Tibial nerve (tissue), 4 donors: ENCODE measurements around the gene SFT2D3. TPM values are rescaled to one million over a fixed set of nuclear protein-coding genes. Genes with fewer than 3 reads are reported as not detected.

Source experiments
- DNase-seq, 2 donors: peaks; one replicate each; pipeline ENCODE4 v3.0.0-alpha.2; 2019; ENCODE audit warnings: low spot score in 2 of 2
- H3K27ac ChIP-seq, 4 donors: fragments of 200-600 bp; sonication (generic) in 3 of 4; one replicate each; pipeline ENCODE4 v1.5.1; 2017 to 2019; ENCODE audit warnings: mild to moderate bottlenecking in 1 of 4
- H3K27me3 ChIP-seq, 2 donors: fragments of 200-600 bp; sonication (generic) in 1 of 2; one replicate each; pipeline versions ENCODE4 v1.5.1 to v1.6.0; 2017 to 2019
- H3K36me3 ChIP-seq, 3 donors: fragments of 200-600 bp; sonication (generic); one replicate each; pipeline ENCODE4 v1.5.1; 2018 to 2019
- H3K4me1 ChIP-seq, 4 donors: fragments of 200-600 bp; sonication (generic) in 3 of 4; one replicate each; pipeline ENCODE4 v1.5.1; 2017 to 2019
- H3K4me3 ChIP-seq, 4 donors: fragments of 200-600 bp; sonication (generic) in 3 of 4; one replicate each; pipeline ENCODE4 v1.5.1; 2017 to 2019; ENCODE audit warnings: mild to moderate bottlenecking in 1 of 4, moderate library complexity in 1 of 4
- H3K9me3 ChIP-seq, 4 donors: fragments of 200-600 bp; sonication (generic) in 3 of 4; one replicate each; pipeline ENCODE4 v1.5.1; 2017 to 2019
- CTCF ChIP-seq, 5 experiments: fragments of 200-600 bp in 3 of 5; fragments of 450-650 bp in 2 of 5; sonication (generic) in 3 of 5; IDR thresholded peaks; one replicate each; pipeline ENCODE4 v1.5.1; 2016 to 2019; ENCODE audit warnings: antibody characterized with exemption in 5 of 5, mild to moderate bottlenecking in 3 of 5, moderate library complexity in 2 of 5
- EP300 ChIP-seq, 2 donors: sonication (generic); formaldehyde crosslinking; IDR thresholded peaks; one replicate each; pipeline ENCODE4 v1.6.1; 2017; ENCODE audit warnings: antibody characterized with exemption in 2 of 2, mild to moderate bottlenecking in 1 of 2
- POLR2A ChIP-seq, 2 donors: fragments of 450-650 bp; IDR thresholded peaks; one replicate each; pipeline ENCODE4 v1.6.1; 2017; ENCODE audit warnings: antibody characterized with exemption in 2 of 2, mild to moderate bottlenecking in 2 of 2, moderate library complexity in 2 of 2
- WGBS, 2 donors: methylation state at CpG; one replicate each; pipeline ENCODE4 v1.1.5; 2018; 5-methylcytosine and 5-hydroxymethylcytosine counted together
- total RNA-seq, 4 donors: library from RNA; depleted of rRNA; stranded (reverse); fragments of >200 nt; gene quantifications; one replicate each; pipeline ENCODE4 v1.1.0, GENCODE V29; 2016

The SFT2D3 gene
- total RNA-seq, 4 donors from 2014 or later: 10.7 to 13.6 (median 12.4) TPM

- 95% methylated on average over 6 of the region's 6 CpGs for WGBS, 2 donors
- H3K36me3 ChIP-seq: peaks cover 0 to 70% (median 14%) of the 10 kb centered on the region in 3 donors
- H3K4me1 ChIP-seq: no peaks in the 10 kb centered on the region
These were observed 20.1 kb downstream of the SFT2D3 start for GRCh38 chr2:127721311-127721977.

GRCh38 chr2:127721978-127722355 is 20.7 kb downstream of the SFT2D3 start:
- no peak for DNase-seq
- no peak overlapping the region for H3K27ac ChIP-seq
- no peak overlapping the region for H3K4me3 ChIP-seq
- H3K27me3 ChIP-seq: no peaks in the 10 kb centered on the region
- 96 to 97% methylated on average over 2 of the region's 2 CpGs for WGBS, 2 donors
- H3K36me3 ChIP-seq: peaks cover 0 to 65% (median 14%) of the 10 kb centered on the region in 3 donors
- no peak for TF ChIP-seq CTCF (IDR thresholded peaks at IDR 0.05)
- TF ChIP-seq EP300 (IDR thresholded peaks at IDR 0.05): no peak
- no peak for TF ChIP-seq POLR2A (IDR thresholded peaks at IDR 0.05)
- no peaks in the 10 kb centered on the region for H3K4me1 ChIP-seq
- H3K9me3 ChIP-seq: no peaks in the 10 kb centered on the region

More at GRCh38 chr2:127721311-127721977, 20.1 kb downstream of the SFT2D3 start:
- Histone ChIP-seq H3K4me3 (no peak overlapping the region), H3K27me3 (no peaks in the 10 kb centered on the region), H3K9me3 (no peaks in the 10 kb centered on the region), H3K27ac (no peak overlapping the region)
- TF ChIP-seq POLR2A (IDR thresholded peaks at IDR 0.05): no peak
- no peak for TF ChIP-seq EP300 (IDR thresholded peaks at IDR 0.05)
- TF ChIP-seq CTCF (IDR thresholded peaks at IDR 0.05): no peak
- no peak for DNase-seq

- DNase-seq: no peak
- H3K27ac ChIP-seq: no peak overlapping the region
- no peaks in the 10 kb centered on the region for H3K4me1 ChIP-seq
- WGBS, 2 donors: 74 to 75% methylated on average over 3 of the region's 3 CpGs
- H3K27me3 ChIP-seq: no peaks in the 10 kb centered on the region
- no peak for TF ChIP-seq POLR2A (IDR thresholded peaks at IDR 0.05)
- TF ChIP-seq CTCF (IDR thresholded peaks at IDR 0.05): no peak
- TF ChIP-seq EP300 (IDR thresholded peaks at IDR 0.05): no peak
- H3K4me3 ChIP-seq: no peak overlapping the region
- H3K9me3 ChIP-seq: no peaks in the 10 kb centered on the region
- H3K36me3 ChIP-seq: peaks cover 0 to 61% (median 14%) of the 10 kb centered on the region in 3 donors
These were observed 21.5 kb downstream of the SFT2D3 start for GRCh38 chr2:127722807-127723206.

- Histone ChIP-seq H3K27me3 (no peaks in the 10 kb centered on the region), H3K27ac (no peak overlapping the region), H3K4me3 (no peak overlapping the region), H3K36me3 (peaks cover 0 to 26% (median 0%) of the 10 kb centered on the region in 3 donors), H3K9me3 (no peaks in the 10 kb centered on the region), H3K4me1 (no peaks in the 10 kb centered on the region)
- no peak for DNase-seq
- WGBS, 2 donors: 86% methylated on average over 6 of the region's 6 CpGs
- no peak for TF ChIP-seq CTCF (IDR thresholded peaks at IDR 0.05)
- no peak for TF ChIP-seq POLR2A (IDR thresholded peaks at IDR 0.05)
- no peak for TF ChIP-seq EP300 (IDR thresholded peaks at IDR 0.05)
These were observed 25.0 kb downstream of the SFT2D3 start for GRCh38 chr2:127726158-127726880.
